Ovary (tissue), 9 donors: ENCODE results near the gene CTNNA3. TPM values are rescaled to one million over a fixed set of nuclear protein-coding genes. Genes with fewer than 3 reads are reported as not detected.
"Not testable (repeated sequence)": the region's sequence is repeated elsewhere in the genome, so short reads cannot be mapped to it uniquely, and the experiment has no call there.

Source experiments
- DNase-seq, 5 donors: peaks; one replicate each; pipeline ENCODE4 v3.0.0-alpha.2; 2019 to 2020
- H3K27ac ChIP-seq, 2 donors: fragments of 200-600 bp; one replicate each; pipeline versions ENCODE4 v1.5.1 to v1.8.0; 2019 to 2022
- H3K27me3 ChIP-seq: fragments of 200-600 bp; one replicate; pipeline ENCODE4 v1.8.0; 2022
- H3K36me3 ChIP-seq: fragments of 200-600 bp; sonication (generic); one replicate; pipeline ENCODE4 v1.5.1; 2019
- H3K4me1 ChIP-seq: one replicate; pipeline ENCODE4 v1.8.1; 2013; ENCODE audit warnings: mild to moderate bottlenecking, moderate library complexity; ENCODE audit not compliant: insufficient read depth
- H3K4me3 ChIP-seq: fragments of 200-600 bp; sonication (generic); one replicate; pipeline ENCODE4 v1.5.1; 2017
- H3K9me3 ChIP-seq, 2 donors: fragments of 200-600 bp in 1 of 2; sonication (generic) in 1 of 2; one replicate each; pipeline versions ENCODE4 v1.5.1 to v1.8.1; 2013 to 2019; ENCODE audit warnings: mild to moderate bottlenecking in 1 of 2, moderate library complexity in 1 of 2
- CTCF ChIP-seq, 3 donors: fragments of 450-650 bp in 2 of 3; fragments of 200-600 bp in 1 of 3; IDR thresholded peaks; one replicate each; pipeline versions ENCODE4 v1.5.1 to v1.8.0; 2016 to 2022; ENCODE audit warnings: antibody characterized with exemption in 3 of 3, mild to moderate bottlenecking in 1 of 3
- EP300 ChIP-seq: sonication (generic); formaldehyde crosslinking; IDR thresholded peaks from one replicate; pipeline ENCODE4 v1.6.1; 2017; ENCODE audit warnings: antibody characterized with exemption
- POLR2A ChIP-seq: fragments of 450-650 bp; IDR thresholded peaks from one replicate; pipeline ENCODE4 v1.6.1; 2017; ENCODE audit warnings: antibody characterized with exemption, mild to moderate bottlenecking, moderate library complexity
- WGBS, 3 donors: extraction: QIAGEN DNeasy Blood & Tissue Kit in 1 of 3; methylation state at CpG; one replicate each; pipeline versions ENCODE4 v1.1.5 to v1.1.7; 2013 to 2017; 5-methylcytosine and 5-hydroxymethylcytosine counted together
- intact Hi-C, 4 donors: fragments of 100-400 bp; cut with DNase I; formaldehyde crosslinking; loops; one replicate each; pipeline versions ENCODE4 v1.11.0 to v1.15.1; 2022 to 2023
- polyA plus RNA-seq, 2 donors: library from polyadenylated mRNA; stranded (reverse); fragments of 200-250 nt in 1 of 2; fragments of 350-450 nt in 1 of 2; fragmentation: Illumina TruSeq in 1 of 2; extraction: RNeasy Lipid Tissue Mini Kit (QIAGEN cat#74804) in 1 of 2; gene quantifications; one replicate each; pipeline ENCODE4 v1.2.3, GENCODE V29; 2013 to 2014
- total RNA-seq, 7 donors: library from RNA; depleted of rRNA in 2 of 7; stranded (reverse); fragments of >200 nt in 2 of 7; fragmentation: NEBNext Ultra II Directional in 3 of 7; extraction: Animal tissue kit (Norgen Biotek cat#: 25700) in 3 of 7; gene quantifications; one replicate each; pipeline versions ENCODE4 v1.1.0 to v1.2.4, GENCODE V29; 2016 to 2023
- donor health status: DM: no; HTN: no; CAD: no; lungs with moderate emphysema.
- donor health status: DM: no; HTN: no; CAD: no.
- donor health status: Bipolar disorder and iron deficiency.
- donor health status: DM: yes; HTN: yes; CAD: no.
- donor health status: DM: no; HTN: no; CAD: no.
- donor health status: DM: yes; HTN: yes; CAD: no.

The CTNNA3 gene
- total and polyA plus RNA-seq, 9 donors: 1.9 to 9.7 (median 4.0) TPM

GRCh38 chr10:66349726-66350125 is 1346.3 kb downstream of the CTNNA3 start:
- no peaks in the 10 kb centered on the region for H3K27me3 ChIP-seq
- no peaks in the 10 kb centered on the region for H3K4me1 ChIP-seq
- H3K36me3 ChIP-seq: no peaks in the 10 kb centered on the region
- no peak overlapping the region for H3K4me3 ChIP-seq
- TF ChIP-seq EP300: no peak
- no peak for TF ChIP-seq POLR2A
- TF ChIP-seq CTCF (IDR thresholded peaks at IDR 0.05): no peak
- intact Hi-C loops: no loop called here
- WGBS, 3 donors: 84 to 92% (median 85%) methylated on average over 1 of the region's 1 CpG
- H3K9me3 ChIP-seq: no peaks in the 10 kb centered on the region
- H3K27ac ChIP-seq: no peak overlapping the region
- no peak for DNase-seq

GRCh38 chr10:66349076-66349475 is 1346.9 kb downstream of the CTNNA3 start:
- no peak overlapping the region for H3K27ac ChIP-seq
- WGBS, 3 donors: 90 to 99% (median 96%) methylated on average over 2 of the region's 2 CpGs
- no peaks in the 10 kb centered on the region for H3K27me3 ChIP-seq
- intact Hi-C loops: no loop called here
- no peak overlapping the region for H3K4me3 ChIP-seq
- H3K9me3 ChIP-seq: no peaks in the 10 kb centered on the region
- TF ChIP-seq EP300 (no peak), POLR2A (no peak), CTCF (IDR thresholded peaks at IDR 0.05) (no peak)
- no peaks in the 10 kb centered on the region for H3K36me3 ChIP-seq
- no peaks in the 10 kb centered on the region for H3K4me1 ChIP-seq
- DNase-seq: no peak

GRCh38 chr10:66337211-66337610 is 1358.8 kb downstream of the CTNNA3 start:
- 53 to 59% (median 57%) methylated on average over 3 of the region's 3 CpGs for WGBS, 3 donors
- Histone ChIP-seq H3K4me1 (no peaks in the 10 kb centered on the region), H3K4me3 (no peak overlapping the region), H3K36me3 (no peaks in the 10 kb centered on the region), H3K9me3 (no peaks in the 10 kb centered on the region), H3K27me3 (no peaks in the 10 kb centered on the region), H3K27ac (no peak overlapping the region)
- TF ChIP-seq CTCF (IDR thresholded peaks at IDR 0.05) (no peak), EP300 (no peak), POLR2A (no peak)
- DNase-seq: no peak
- intact Hi-C loops: no loop called here

- no peak overlapping the region for H3K4me3 ChIP-seq
- H3K36me3 ChIP-seq: no peaks in the 10 kb centered on the region
- intact Hi-C loops: no loop called here
- no peak for DNase-seq
- H3K27ac ChIP-seq: no peak overlapping the region
- H3K9me3 ChIP-seq: no peaks in the 10 kb centered on the region
- no peaks in the 10 kb centered on the region for H3K4me1 ChIP-seq
- TF ChIP-seq CTCF (IDR thresholded peaks at IDR 0.05) (no peak), EP300 (no peak), POLR2A (no peak)
- H3K27me3 ChIP-seq: no peaks in the 10 kb centered on the region
Measured at GRCh38 chr10:66336791-66337190, 1359.2 kb downstream of the CTNNA3 start.

GRCh38 chr10:66335753-66336152 is 1360.2 kb downstream of the CTNNA3 start:
- H3K4me1 ChIP-seq, H3K9me3 ChIP-seq, H3K27ac ChIP-seq, H3K27me3 ChIP-seq, DNase-seq, H3K4me3 ChIP-seq, intact Hi-C loops, H3K36me3 ChIP-seq: not testable (repeated sequence)
- WGBS, 3 donors: 93 to 96% (median 94%) methylated on average over 8 of the region's 8 CpGs
